Heart left ventricle (tissue), 13 donors: ENCODE data around the gene GOT1.

Source experiments
- POLR2A ChIP-seq, 2 donors: fragments of 450-650 bp; IDR thresholded peaks; one replicate each; pipeline ENCODE4 v1.6.1; 2017; ENCODE audit warnings: antibody characterized with exemption in 2 of 2, mild to moderate bottlenecking in 2 of 2, moderate library complexity in 2 of 2
- TF ChIP-seq, protein P1 (sequence below), 12 donors: fragments of 200-600 bp; sonication (generic) in 4 of 12; IDR thresholded peaks; one replicate each; pipeline versions ENCODE4 v1.5.0 to v1.8.0; 2018 to 2022; ENCODE audit warnings: antibody characterized with exemption in 12 of 12, mild to moderate bottlenecking in 5 of 12
- donor health status: ischemic (EF 13 %, LVEDD 7.1; RV severe dilation, severe dysfunction).
- donor health status: DM: no; HTN: yes; CAD: no.
- donor health status: DM: no; HTN: no; CAD: no.
- donor health status: ischemic (EF 25% LVEDD 6.9; RV normal size, moderate dysfunction).
- donor health status: ischemic (EF 25% LVEDD 5.7; RV mildly dilated, moderate dysfunction).
- donor health status: ischemic (EF 35%, LVEDD 5.7; RV mildly dilated, moderate dysfunction).
- donor health status: nonischemic (EF 11% LVEDD 7.7; RV severe dilation, severe dysfunction).
- donor health status: DM: yes; HTN: yes; CAD: no.
- donor health status: PGD.
- donor health status: ischemic (EF 29% LVEDD 5.4; RV normal size, mild dysfunction).
- donor health status: nonischemic (EF 23%, LVEDD 6.1; RV moderate dilation, normal function).

DNA sequence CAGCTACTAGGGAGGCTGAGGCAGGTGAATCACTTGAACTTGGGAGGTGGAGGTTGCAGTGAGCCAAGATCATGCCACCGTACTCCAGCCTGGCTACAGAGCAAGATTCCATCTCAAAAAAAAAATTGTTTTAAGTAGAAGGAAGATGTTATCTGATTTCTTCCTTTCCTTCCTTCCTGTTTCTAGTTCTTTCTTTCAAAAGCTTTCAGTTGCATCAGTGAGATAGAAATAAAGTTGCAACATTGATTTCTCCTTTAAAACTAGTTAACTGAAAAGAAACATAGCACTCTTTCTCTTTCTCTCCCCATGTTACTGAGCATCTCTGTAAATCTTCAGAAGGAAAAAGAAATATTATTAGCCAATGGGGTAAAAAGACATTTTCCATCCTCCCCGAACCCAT, 63.8 kb downstream of the GOT1 start:
- TF ChIP-seq, protein P1, sequence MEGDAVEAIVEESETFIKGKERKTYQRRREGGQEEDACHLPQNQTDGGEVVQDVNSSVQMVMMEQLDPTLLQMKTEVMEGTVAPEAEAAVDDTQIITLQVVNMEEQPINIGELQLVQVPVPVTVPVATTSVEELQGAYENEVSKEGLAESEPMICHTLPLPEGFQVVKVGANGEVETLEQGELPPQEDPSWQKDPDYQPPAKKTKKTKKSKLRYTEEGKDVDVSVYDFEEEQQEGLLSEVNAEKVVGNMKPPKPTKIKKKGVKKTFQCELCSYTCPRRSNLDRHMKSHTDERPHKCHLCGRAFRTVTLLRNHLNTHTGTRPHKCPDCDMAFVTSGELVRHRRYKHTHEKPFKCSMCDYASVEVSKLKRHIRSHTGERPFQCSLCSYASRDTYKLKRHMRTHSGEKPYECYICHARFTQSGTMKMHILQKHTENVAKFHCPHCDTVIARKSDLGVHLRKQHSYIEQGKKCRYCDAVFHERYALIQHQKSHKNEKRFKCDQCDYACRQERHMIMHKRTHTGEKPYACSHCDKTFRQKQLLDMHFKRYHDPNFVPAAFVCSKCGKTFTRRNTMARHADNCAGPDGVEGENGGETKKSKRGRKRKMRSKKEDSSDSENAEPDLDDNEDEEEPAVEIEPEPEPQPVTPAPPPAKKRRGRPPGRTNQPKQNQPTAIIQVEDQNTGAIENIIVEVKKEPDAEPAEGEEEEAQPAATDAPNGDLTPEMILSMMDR (IDR thresholded peaks at IDR 0.05) = no peak
- TF ChIP-seq POLR2A (IDR thresholded peaks at IDR 0.05) = no peak
